HG02973 (cell line): ENCODE data around the gene DUSP21.
A peak's percentile ranks its signal among the peaks of the same experiment; 100 is the strongest.
"Not testable (repeated sequence)": the region's sequence is repeated elsewhere in the genome, so short reads cannot be mapped to it uniquely, and the experiment has no call there.

Experiments used
- ATAC-seq: cut with Tn5 transposase; IDR thresholded peaks from one replicate; pipeline ENCODE4 v1.9.1; 2021; ENCODE audit warnings: moderate library complexity; ENCODE audit not compliant: unreplicated experiment

Gene DUSP21

GRCh38 chrX:44843753-44844152 is at the start of gene DUSP21:
DUSP21 (plus strand) TSS chrX:44844021; CDS start chrX:44844133, 112 bp downstream.
- ATAC-seq, result no peak

- no peak for ATAC-seq
Observed at GRCh38 chrX:44795945-44796450, 47.8 kb upstream of the DUSP21 start.

- no peak for ATAC-seq
Observed at GRCh38 chrX:44802613-44803012, 41.2 kb upstream of the DUSP21 start.

- ATAC-seq, result no peak
Observed at GRCh38 chrX:44815681-44816080, 28.1 kb upstream of the DUSP21 start.

- no peak for ATAC-seq
Observed at GRCh38 chrX:44816367-44816766, 27.5 kb upstream of the DUSP21 start.

- ATAC-seq, result no peak
Observed at GRCh38 chrX:44817029-44817428, 26.8 kb upstream of the DUSP21 start.

- ATAC-seq, result no peak
Observed at GRCh38 chrX:44822601-44823000, 21.2 kb upstream of the DUSP21 start.

GRCh38 chrX:44823193-44823592 is 20.6 kb upstream of the DUSP21 start:
- ATAC-seq, result not testable (repeated sequence)

GRCh38 chrX:44828008-44828605 is 15.7 kb upstream of the DUSP21 start:
- no peak for ATAC-seq

- no peak for ATAC-seq
Observed at GRCh38 chrX:44829832-44830231, 14.0 kb upstream of the DUSP21 start.

GRCh38 chrX:44842550-44843317 is 1.1 kb upstream of the DUSP21 start:
- ATAC-seq, result no peak

GRCh38 chrX:44843318-44843702 is 511 bp upstream of the DUSP21 start:
- ATAC-seq, result no peak

GRCh38 chrX:44844204-44844603 is 383 bp downstream of the DUSP21 start:
- ATAC-seq, result no peak

GRCh38 chrX:44850891-44851290 is 7.1 kb downstream of the DUSP21 start:
- not testable (repeated sequence) for ATAC-seq

GRCh38 chrX:44871114-44871645 is 27.4 kb downstream of the DUSP21 start:
- no peak for ATAC-seq

- ATAC-seq, result peak; percentile 25
Observed at GRCh38 chrX:44871931-44872820, 28.4 kb downstream of the DUSP21 start.

GRCh38 chrX:44872821-44873414 is 29.1 kb downstream of the DUSP21 start, which contains the start of gene KDM6A:
KDM6A (plus strand) TSS chrX:44873188; CDS start chrX:44873552, 364 bp downstream.
- peak; percentile 81 for ATAC-seq

GRCh38 chrX:44873415-44874276 is 29.8 kb downstream of the DUSP21 start:
- peak; percentile 20 for ATAC-seq

GRCh38 chrX:44874420-44875184 is 30.8 kb downstream of the DUSP21 start:
- no peak for ATAC-seq
